ENCODE measurements around the gene TNFSF8. TPM values are rescaled to one million over a fixed set of nuclear protein-coding genes. Genes with fewer than 3 reads are reported as not detected.

Gene TNFSF8
- total RNA-seq, 1 experiment from 2014 or later: not detected

DNA sequence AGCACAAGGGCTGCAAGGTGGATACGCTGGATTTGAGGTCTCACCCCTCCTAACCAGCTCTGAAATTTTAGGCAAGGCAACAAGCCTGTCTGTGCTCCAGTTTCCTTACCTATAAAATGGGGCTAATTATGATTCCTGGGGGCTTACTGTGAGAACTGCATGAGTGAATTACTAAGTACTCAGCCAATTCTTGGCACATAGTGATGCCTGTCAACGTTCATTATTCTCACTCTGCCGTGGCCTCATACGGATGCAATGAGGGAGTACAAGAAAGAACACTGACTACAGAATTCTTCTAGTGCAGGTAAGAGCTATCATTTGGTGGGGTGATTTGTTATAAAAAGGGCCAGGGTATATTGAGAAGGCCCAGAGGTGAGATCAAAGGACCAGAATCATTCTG is 16.7 kb downstream of the TNFSF8 start:
- H3K4me1 Mint-ChIP-seq: peaks cover 6% of the 10 kb centered on the region
- H3K27ac Mint-ChIP-seq: no peak overlapping the region
- no peak for DNase-seq (ENCODE audit: low spot score)
- no peaks in the 10 kb centered on the region for H3K9me3 Mint-ChIP-seq
- ATAC-seq: no peak
- H3K27me3 Mint-ChIP-seq (ENCODE audit: low read depth): peaks cover 95% of the 10 kb centered on the region
- no peaks in the 10 kb centered on the region for H3K36me3 Mint-ChIP-seq
- TF ChIP-seq GABPB1 (CRISPR knock-in tag; IDR thresholded peaks at IDR 0.05): no peak
- TF ChIP-seq, protein P1, sequence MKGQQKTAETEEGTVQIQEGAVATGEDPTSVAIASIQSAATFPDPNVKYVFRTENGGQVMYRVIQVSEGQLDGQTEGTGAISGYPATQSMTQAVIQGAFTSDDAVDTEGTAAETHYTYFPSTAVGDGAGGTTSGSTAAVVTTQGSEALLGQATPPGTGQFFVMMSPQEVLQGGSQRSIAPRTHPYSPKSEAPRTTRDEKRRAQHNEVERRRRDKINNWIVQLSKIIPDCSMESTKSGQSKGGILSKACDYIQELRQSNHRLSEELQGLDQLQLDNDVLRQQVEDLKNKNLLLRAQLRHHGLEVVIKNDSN (CRISPR knock-in tag; IDR thresholded peaks at IDR 0.05): no peak
- no peak for TF ChIP-seq NR2C2 (CRISPR knock-in tag; IDR thresholded peaks at IDR 0.05)
- TF ChIP-seq, protein P2, sequence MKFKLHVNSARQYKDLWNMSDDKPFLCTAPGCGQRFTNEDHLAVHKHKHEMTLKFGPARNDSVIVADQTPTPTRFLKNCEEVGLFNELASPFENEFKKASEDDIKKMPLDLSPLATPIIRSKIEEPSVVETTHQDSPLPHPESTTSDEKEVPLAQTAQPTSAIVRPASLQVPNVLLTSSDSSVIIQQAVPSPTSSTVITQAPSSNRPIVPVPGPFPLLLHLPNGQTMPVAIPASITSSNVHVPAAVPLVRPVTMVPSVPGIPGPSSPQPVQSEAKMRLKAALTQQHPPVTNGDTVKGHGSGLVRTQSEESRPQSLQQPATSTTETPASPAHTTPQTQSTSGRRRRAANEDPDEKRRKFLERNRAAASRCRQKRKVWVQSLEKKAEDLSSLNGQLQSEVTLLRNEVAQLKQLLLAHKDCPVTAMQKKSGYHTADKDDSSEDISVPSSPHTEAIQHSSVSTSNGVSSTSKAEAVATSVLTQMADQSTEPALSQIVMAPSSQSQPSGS (CRISPR knock-in tag; IDR thresholded peaks at IDR 0.05; ENCODE audit: borderline replicate concordance, low read depth): no peak
- TF ChIP-seq OVOL2 (CRISPR knock-in tag; IDR thresholded peaks at IDR 0.05; ENCODE audit: borderline replicate concordance): no peak
- TF ChIP-seq, protein P3, sequence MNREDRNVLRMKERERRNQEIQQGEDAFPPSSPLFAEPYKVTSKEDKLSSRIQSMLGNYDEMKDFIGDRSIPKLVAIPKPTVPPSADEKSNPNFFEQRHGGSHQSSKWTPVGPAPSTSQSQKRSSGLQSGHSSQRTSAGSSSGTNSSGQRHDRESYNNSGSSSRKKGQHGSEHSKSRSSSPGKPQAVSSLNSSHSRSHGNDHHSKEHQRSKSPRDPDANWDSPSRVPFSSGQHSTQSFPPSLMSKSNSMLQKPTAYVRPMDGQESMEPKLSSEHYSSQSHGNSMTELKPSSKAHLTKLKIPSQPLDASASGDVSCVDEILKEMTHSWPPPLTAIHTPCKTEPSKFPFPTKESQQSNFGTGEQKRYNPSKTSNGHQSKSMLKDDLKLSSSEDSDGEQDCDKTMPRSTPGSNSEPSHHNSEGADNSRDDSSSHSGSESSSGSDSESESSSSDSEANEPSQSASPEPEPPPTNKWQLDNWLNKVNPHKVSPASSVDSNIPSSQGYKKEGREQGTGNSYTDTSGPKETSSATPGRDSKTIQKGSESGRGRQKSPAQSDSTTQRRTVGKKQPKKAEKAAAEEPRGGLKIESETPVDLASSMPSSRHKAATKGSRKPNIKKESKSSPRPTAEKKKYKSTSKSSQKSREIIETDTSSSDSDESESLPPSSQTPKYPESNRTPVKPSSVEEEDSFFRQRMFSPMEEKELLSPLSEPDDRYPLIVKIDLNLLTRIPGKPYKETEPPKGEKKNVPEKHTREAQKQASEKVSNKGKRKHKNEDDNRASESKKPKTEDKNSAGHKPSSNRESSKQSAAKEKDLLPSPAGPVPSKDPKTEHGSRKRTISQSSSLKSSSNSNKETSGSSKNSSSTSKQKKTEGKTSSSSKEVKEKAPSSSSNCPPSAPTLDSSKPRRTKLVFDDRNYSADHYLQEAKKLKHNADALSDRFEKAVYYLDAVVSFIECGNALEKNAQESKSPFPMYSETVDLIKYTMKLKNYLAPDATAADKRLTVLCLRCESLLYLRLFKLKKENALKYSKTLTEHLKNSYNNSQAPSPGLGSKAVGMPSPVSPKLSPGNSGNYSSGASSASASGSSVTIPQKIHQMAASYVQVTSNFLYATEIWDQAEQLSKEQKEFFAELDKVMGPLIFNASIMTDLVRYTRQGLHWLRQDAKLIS (CRISPR knock-in tag; IDR thresholded peaks at IDR 0.05; ENCODE audit: borderline replicate concordance): no peak
- TF ChIP-seq, protein P4, sequence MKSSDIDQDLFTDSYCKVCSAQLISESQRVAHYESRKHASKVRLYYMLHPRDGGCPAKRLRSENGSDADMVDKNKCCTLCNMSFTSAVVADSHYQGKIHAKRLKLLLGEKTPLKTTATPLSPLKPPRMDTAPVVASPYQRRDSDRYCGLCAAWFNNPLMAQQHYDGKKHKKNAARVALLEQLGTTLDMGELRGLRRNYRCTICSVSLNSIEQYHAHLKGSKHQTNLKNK (CRISPR knock-in tag; IDR thresholded peaks at IDR 0.05): no peak
- no peak for TF ChIP-seq EMX1 (CRISPR knock-in tag; IDR thresholded peaks at IDR 0.05)
- no peak for TF ChIP-seq CBFB (CRISPR knock-in tag; IDR thresholded peaks at IDR 0.05; ENCODE audit: low read depth)
- CTCF ChIA-PET: interaction anchor here (0.6 to 2.6 kb wide), 23 partner anchors 8 to 508 kb away, joined by 3 to 12 read pairs (median 3); partner anchors contain the start of genes TEX48 and TNFSF15
- POLR2A ChIA-PET: no interaction called here
- H3K4me3 Mint-ChIP-seq: no peak overlapping the region

DNA sequence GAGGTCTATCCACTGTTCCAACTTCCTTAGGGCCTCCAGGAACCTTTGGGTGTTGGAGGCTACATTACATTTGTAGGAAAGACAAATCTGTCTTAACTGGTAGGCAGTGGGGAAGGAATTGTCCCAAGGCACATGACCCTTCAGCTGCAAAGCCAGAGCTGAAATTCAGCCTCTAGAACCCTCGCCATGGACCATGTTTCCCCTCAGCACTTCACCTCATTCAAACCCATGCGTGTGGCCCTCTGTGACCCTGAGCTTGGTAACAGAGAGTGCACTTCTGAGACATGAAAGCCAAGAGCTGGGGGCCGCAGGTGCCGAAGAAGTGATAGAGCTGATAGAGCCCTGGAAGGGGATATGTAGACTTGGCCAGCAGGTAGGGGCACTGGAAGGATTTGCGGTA is 17.2 kb downstream of the TNFSF8 start:
- ATAC-seq: no peak
- H3K27ac Mint-ChIP-seq: no peak overlapping the region
- H3K4me3 Mint-ChIP-seq: no peak overlapping the region
- no peaks in the 10 kb centered on the region for H3K9me3 Mint-ChIP-seq
- no peak for DNase-seq (ENCODE audit: low spot score)
- ChIA-PET POLR2A (no interaction called here), CTCF (interaction anchor here (1.0 to 2.6 kb wide), 14 partner anchors 9 to 260 kb away, joined by 3 to 12 read pairs (median 4); partner anchors contain the start of gene TNFSF15)
- H3K27me3 Mint-ChIP-seq (ENCODE audit: low read depth): peaks cover 93% of the 10 kb centered on the region
- H3K36me3 Mint-ChIP-seq: no peaks in the 10 kb centered on the region
- peaks cover 11% of the 10 kb centered on the region for H3K4me1 Mint-ChIP-seq
- TF ChIP-seq, protein P5, sequence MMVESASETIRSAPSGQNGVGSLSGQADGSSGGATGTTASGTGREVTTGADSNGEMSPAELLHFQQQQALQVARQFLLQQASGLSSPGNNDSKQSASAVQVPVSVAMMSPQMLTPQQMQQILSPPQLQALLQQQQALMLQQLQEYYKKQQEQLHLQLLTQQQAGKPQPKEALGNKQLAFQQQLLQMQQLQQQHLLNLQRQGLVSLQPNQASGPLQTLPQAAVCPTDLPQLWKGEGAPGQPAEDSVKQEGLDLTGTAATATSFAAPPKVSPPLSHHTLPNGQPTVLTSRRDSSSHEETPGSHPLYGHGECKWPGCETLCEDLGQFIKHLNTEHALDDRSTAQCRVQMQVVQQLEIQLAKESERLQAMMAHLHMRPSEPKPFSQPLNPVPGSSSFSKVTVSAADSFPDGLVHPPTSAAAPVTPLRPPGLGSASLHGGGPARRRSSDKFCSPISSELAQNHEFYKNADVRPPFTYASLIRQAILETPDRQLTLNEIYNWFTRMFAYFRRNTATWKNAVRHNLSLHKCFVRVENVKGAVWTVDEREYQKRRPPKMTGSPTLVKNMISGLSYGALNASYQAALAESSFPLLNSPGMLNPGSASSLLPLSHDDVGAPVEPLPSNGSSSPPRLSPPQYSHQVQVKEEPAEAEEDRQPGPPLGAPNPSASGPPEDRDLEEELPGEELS (CRISPR knock-in tag; IDR thresholded peaks at IDR 0.05): no peak
- TF ChIP-seq NR2C2 (CRISPR knock-in tag; IDR thresholded peaks at IDR 0.05) (no peak), SOX15 (CRISPR knock-in tag; IDR thresholded peaks at IDR 0.05) (no peak), ZNF121 (CRISPR knock-in tag; IDR thresholded peaks at IDR 0.05) (no peak), IRF2 (CRISPR knock-in tag; IDR thresholded peaks at IDR 0.05; ENCODE audit: borderline replicate concordance, low read depth) (no peak), ZNF219 (CRISPR knock-in tag; IDR thresholded peaks at IDR 0.05; ENCODE audit: borderline replicate concordance) (no peak), NR3C1 (CRISPR knock-in tag; conservative IDR thresholded peaks at IDR 0.05; ENCODE audit: low read depth) (no peak), CBFB (CRISPR knock-in tag; IDR thresholded peaks at IDR 0.05; ENCODE audit: low read depth) (no peak), PRRX2 (CRISPR knock-in tag; IDR thresholded peaks at IDR 0.05) (no peak)
- TF ChIP-seq, protein P6, sequence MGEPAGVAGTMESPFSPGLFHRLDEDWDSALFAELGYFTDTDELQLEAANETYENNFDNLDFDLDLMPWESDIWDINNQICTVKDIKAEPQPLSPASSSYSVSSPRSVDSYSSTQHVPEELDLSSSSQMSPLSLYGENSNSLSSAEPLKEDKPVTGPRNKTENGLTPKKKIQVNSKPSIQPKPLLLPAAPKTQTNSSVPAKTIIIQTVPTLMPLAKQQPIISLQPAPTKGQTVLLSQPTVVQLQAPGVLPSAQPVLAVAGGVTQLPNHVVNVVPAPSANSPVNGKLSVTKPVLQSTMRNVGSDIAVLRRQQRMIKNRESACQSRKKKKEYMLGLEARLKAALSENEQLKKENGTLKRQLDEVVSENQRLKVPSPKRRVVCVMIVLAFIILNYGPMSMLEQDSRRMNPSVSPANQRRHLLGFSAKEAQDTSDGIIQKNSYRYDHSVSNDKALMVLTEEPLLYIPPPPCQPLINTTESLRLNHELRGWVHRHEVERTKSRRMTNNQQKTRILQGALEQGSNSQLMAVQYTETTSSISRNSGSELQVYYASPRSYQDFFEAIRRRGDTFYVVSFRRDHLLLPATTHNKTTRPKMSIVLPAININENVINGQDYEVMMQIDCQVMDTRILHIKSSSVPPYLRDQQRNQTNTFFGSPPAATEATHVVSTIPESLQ (CRISPR knock-in tag; IDR thresholded peaks at IDR 0.05): no peak
- TF ChIP-seq, protein P7, sequence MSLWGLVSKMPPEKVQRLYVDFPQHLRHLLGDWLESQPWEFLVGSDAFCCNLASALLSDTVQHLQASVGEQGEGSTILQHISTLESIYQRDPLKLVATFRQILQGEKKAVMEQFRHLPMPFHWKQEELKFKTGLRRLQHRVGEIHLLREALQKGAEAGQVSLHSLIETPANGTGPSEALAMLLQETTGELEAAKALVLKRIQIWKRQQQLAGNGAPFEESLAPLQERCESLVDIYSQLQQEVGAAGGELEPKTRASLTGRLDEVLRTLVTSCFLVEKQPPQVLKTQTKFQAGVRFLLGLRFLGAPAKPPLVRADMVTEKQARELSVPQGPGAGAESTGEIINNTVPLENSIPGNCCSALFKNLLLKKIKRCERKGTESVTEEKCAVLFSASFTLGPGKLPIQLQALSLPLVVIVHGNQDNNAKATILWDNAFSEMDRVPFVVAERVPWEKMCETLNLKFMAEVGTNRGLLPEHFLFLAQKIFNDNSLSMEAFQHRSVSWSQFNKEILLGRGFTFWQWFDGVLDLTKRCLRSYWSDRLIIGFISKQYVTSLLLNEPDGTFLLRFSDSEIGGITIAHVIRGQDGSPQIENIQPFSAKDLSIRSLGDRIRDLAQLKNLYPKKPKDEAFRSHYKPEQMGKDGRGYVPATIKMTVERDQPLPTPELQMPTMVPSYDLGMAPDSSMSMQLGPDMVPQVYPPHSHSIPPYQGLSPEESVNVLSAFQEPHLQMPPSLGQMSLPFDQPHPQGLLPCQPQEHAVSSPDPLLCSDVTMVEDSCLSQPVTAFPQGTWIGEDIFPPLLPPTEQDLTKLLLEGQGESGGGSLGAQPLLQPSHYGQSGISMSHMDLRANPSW (CRISPR knock-in tag; conservative IDR thresholded peaks at IDR 0.05; ENCODE audit: low read depth): no peak
- TF ChIP-seq, protein P8, sequence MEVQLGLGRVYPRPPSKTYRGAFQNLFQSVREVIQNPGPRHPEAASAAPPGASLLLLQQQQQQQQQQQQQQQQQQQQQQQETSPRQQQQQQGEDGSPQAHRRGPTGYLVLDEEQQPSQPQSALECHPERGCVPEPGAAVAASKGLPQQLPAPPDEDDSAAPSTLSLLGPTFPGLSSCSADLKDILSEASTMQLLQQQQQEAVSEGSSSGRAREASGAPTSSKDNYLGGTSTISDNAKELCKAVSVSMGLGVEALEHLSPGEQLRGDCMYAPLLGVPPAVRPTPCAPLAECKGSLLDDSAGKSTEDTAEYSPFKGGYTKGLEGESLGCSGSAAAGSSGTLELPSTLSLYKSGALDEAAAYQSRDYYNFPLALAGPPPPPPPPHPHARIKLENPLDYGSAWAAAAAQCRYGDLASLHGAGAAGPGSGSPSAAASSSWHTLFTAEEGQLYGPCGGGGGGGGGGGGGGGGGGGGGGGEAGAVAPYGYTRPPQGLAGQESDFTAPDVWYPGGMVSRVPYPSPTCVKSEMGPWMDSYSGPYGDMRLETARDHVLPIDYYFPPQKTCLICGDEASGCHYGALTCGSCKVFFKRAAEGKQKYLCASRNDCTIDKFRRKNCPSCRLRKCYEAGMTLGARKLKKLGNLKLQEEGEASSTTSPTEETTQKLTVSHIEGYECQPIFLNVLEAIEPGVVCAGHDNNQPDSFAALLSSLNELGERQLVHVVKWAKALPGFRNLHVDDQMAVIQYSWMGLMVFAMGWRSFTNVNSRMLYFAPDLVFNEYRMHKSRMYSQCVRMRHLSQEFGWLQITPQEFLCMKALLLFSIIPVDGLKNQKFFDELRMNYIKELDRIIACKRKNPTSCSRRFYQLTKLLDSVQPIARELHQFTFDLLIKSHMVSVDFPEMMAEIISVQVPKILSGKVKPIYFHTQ (CRISPR knock-in tag; IDR thresholded peaks at IDR 0.05): no peak

Measured in WTC11 (cell line).